ENCODE data around the gene UGT1A8.
"Not testable (repeated sequence)": the region's sequence is repeated elsewhere in the genome, so short reads cannot be mapped to it uniquely, and the experiment has no call there.

UGT1A8 gene

GRCh38 chr2:233617476-233617875 lies at the start of gene UGT1A8:
UGT1A8 (plus strand) TSS chr2:233617633; CDS start chr2:233617708, 75 bp downstream.
- not testable (repeated sequence) for DNase-seq (ENCODE audit: low spot score)
- peak; percentile 72 for FAIRE-seq

- FAIRE-seq (no peak), DNase-seq (ENCODE audit: low spot score) (no peak)
Observed at GRCh38 chr2:233571001-233571400, 46.4 kb upstream of the UGT1A8 start.

DNA sequence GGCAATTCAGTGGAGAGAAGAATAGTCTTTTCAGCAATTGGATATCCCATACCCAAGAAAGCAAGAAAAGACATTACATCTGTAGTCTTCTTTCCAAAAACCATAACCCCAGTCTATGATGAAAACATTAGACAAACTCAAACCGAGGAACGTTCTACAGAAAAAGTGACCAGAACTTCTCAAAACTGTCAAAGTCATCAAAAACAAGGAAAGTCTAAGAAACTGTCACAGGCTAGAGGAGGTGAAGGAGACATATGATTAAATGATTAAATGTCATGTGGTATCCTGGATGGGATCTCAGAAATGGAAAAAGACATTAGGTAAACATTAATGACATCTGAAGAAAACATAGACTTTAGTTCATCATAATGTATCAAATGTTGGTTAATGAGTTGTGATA lies 46.0 kb upstream of the UGT1A8 start:
- FAIRE-seq (no peak), DNase-seq (ENCODE audit: low spot score) (no peak)

- no peak for DNase-seq (ENCODE audit: low spot score)
- no peak for FAIRE-seq
Observed at GRCh38 chr2:233572468-233572867, 45.0 kb upstream of the UGT1A8 start.

DNA sequence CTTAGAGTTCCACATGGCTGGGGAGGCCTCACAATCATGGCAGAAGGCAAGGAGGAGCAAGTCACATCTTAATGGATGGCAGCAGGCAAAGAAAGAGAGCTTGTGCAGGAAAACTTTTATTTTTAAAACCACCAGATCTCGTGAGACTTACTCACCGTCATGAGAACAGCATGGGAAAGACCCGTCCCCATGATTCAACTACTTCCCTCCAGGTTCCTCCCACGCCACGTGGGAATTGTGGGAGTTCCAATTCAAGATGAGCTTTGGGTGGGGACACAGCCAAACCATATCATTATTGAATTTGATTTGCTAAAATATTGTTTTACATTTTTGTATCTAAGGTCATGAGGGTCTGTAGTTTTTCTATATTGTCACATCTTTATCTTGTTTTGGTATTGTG lies 40.1 kb upstream of the UGT1A8 start:
- FAIRE-seq: not testable (repeated sequence)

GRCh38 chr2:233583217-233583965 lies 34.0 kb upstream of the UGT1A8 start:
- FAIRE-seq; DNase-seq (ENCODE audit: low spot score): not testable (repeated sequence)

More for the DNA sequence above, 40.1 kb upstream of the UGT1A8 start:
- DNase-seq (ENCODE audit: low spot score): not testable (repeated sequence)

- FAIRE-seq: no peak
- DNase-seq (ENCODE audit: low spot score): no peak
Observed at GRCh38 chr2:233584210-233584609, 33.2 kb upstream of the UGT1A8 start.

GRCh38 chr2:233588400-233588799 lies 29.0 kb upstream of the UGT1A8 start:
- DNase-seq (ENCODE audit: low spot score) (no peak), FAIRE-seq (no peak)

DNA sequence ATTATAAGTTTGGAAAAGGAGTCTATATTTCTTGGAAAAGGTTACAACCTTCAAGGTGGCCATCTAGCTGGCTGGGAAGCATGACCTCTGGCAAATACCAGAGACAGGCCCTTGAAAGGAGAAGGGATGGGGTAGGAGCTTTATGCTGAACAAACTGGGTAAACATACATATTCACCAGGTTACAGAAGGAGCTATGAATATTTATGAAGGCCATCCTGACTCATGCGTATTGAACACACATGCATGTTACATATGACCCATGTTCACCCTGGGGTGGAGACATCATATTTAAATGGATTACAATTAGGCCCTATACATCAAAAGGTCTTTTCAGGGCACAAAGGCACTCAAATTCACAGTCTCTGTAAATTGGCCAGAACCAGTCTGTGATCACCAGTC lies 24.7 kb upstream of the UGT1A8 start:
- not testable (repeated sequence) for DNase-seq (ENCODE audit: low spot score); FAIRE-seq

DNA sequence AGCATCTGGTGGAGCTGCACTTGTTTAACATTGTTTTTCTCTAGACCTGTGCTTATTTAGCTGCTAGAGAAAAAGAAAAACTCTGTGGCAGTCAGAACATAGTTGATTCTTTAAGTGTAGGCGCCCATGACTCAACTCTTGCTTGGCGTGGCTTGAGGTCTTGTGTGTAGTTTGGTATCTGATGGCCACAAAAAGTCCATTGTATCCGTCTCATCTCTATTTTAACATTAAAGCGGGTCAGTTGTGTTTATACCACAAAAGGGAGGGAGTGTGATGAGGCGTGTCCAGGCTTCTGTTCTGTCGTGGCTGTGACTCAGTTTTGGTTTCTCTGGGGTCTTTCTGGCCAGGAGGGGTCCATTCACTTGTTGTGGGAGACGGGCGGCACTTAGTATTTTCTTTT lies 24.2 kb upstream of the UGT1A8 start:
- FAIRE-seq (no peak), DNase-seq (ENCODE audit: low spot score) (peak; percentile 16)

GRCh38 chr2:233597522-233597921 lies 19.9 kb upstream of the UGT1A8 start:
- no peak for FAIRE-seq

DNA sequence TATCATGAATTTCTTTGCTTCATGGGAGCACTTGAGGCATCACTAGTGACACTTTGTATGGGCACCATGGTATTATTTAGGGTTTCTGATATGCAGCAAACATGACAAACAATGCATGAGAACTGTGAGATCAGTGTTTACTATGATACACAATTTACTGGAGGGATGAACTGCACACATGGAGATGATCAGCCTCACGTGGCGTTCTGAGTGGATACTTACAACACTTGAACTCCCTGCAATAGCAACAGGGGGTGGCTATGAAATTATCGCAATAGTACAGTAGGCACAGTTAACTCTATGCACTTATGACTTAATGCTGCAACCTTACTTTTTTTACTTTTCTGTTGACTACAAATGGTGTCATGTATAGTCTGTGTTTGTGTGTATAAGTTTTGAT lies 18.5 kb upstream of the UGT1A8 start:
- FAIRE-seq: no peak
- DNase-seq (ENCODE audit: low spot score): no peak

More at GRCh38 chr2:233597522-233597921, 19.9 kb upstream of the UGT1A8 start:
- DNase-seq (ENCODE audit: low spot score): no peak

DNA sequence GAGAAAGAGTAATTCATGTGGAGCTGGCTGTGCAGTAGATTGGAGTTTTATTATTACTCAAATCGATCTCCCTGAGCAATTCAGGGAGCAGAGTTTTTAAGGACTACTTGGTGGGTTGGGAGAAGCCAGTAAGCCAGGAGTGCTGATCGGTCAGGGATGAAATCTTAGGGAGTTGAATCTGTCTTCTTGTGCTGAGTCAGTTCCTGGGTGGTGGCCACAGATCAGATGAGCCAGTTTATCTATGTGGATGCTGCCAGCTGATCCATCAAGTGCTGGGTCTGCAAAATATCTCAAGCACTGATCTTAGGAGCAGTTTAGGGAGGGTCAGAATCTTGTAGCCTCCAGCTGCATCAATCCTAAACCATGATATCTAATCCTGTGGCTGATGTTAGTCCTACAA lies 17.0 kb upstream of the UGT1A8 start:
- FAIRE-seq (no peak), DNase-seq (ENCODE audit: low spot score) (no peak)

- DNase-seq (ENCODE audit: low spot score) (no peak), FAIRE-seq (no peak)
Observed at GRCh38 chr2:233602076-233602475, 15.4 kb upstream of the UGT1A8 start.

- FAIRE-seq (no peak), DNase-seq (ENCODE audit: low spot score) (no peak)
Observed at GRCh38 chr2:233603520-233603919, 13.9 kb upstream of the UGT1A8 start.

GRCh38 chr2:233604826-233605225 lies 12.6 kb upstream of the UGT1A8 start:
- DNase-seq (ENCODE audit: low spot score) (no peak), FAIRE-seq (no peak)

DNA sequence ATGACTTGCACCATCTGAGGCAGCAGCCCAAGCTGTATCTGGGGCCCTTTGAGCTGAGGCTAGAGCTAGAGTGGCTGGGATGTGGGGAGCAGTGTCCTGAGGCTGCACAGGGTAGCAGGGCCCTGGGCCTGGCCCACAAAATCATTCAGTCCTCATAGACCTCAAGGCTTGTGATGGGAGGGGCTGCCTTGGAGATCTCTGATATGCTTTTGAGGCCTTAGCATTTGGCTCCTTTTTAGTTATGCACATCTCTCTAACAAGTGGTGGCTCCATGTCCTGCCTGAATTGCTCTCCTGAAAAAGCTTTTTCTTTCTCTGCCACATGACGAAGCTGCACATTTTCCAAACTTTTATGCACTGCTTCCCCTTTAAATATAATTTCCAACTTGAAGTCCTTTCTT lies 11.8 kb upstream of the UGT1A8 start:
- DNase-seq (ENCODE audit: low spot score): no peak
- no peak for FAIRE-seq

DNA sequence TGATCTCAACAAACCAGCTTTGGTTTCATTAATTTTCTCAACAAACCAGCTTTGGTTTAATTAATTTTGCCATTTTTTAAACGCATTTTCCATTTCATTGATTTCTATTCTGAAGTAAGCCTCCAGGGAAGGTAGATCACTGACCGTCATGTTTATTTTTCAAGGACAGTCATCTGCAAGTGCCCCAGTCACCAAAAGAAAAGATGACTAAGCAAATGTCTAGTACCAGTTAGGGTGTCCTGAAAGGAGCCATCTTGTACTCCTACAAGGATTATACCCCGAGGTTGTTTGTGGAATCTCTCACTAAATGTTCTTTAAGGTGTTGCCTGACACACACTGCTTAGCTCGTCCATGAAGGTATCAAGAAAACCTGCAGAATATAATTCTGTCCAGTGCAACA lies 6.1 kb upstream of the UGT1A8 start:
- DNase-seq (ENCODE audit: low spot score) (no peak), FAIRE-seq (no peak)

DNA sequence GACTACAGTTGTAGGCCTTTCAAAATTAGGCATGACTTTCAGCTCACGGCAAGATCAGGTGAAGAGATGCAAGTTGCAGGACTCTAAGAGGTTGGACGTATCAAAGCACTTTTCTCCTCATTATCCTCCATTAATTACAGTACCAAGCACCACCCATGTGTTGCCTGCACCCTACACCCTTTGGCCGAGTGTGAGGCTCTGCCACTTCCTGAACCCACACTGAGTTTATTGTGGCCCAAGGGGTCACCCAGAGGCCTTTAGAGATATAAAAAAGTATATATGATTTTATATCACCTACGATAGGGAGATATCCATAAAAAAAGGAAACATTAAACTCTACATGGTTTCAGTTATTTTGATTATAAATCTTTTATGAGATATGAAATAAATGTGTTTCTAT lies 2.8 kb downstream of the UGT1A8 start:
- no peak for FAIRE-seq

DNA sequence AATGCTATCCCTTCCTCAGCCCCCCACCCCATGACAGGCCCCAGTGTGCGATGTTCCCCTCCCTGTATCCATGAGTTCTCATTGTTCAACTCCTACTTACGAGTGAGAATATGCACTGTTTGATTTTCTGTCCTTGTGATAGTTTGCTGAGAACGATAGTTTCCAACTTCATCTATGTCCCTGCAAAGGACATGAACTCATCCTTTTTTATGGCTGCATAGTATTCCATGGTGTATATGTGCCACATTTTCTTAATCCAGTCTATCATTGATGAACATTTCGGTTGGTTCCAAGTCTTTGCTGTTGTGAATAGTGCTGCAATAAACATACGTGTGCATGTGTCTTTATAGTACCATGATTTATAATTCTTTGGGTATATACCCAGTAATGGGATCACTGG lies 4.4 kb downstream of the UGT1A8 start:
- not testable (repeated sequence) for FAIRE-seq; DNase-seq (ENCODE audit: low spot score)

More for the DNA sequence above, 2.8 kb downstream of the UGT1A8 start:
- no peak for DNase-seq (ENCODE audit: low spot score)

GRCh38 chr2:233627331-233628025 lies 10.0 kb downstream of the UGT1A8 start:
- FAIRE-seq: no peak
- no peak for DNase-seq (ENCODE audit: low spot score)

DNA sequence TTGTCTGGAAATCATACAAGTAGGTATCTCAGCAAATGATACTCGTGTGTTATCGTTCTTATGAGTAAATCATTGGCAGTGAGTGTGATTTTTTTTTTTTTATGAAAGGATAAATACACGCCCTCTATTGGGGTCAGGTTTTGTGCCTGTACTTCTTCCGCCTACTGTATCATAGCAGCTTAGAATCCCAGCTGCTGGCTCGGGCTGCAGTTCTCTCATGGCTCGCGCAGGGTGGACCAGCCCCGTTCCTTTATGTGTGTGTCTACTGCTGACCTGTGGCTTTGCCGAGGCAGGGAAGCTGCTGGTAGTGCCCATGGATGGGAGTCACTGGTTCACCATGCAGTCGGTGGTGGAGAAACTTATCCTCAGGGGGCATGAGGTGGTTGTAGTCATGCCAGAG lies 18.9 kb downstream of the UGT1A8 start, which contains the start of gene UGT1A10:
TSS of gene UGT1A10 (plus strand) at position 143 of the 400 bp plus-strand sequence. CDS start at position 218, 75 bp downstream.
- not testable (repeated sequence) for DNase-seq (ENCODE audit: low spot score)
- FAIRE-seq: peak; percentile 5
